NCI-H345 treated with DMSO at 0.1 percent for 48 hours (cell line): ENCODE data around the gene SIRPA.
A peak's percentile ranks its signal among the peaks of the same experiment; 100 is the strongest.

Source experiments
- DNase-seq: peaks from one replicate; lab custom pipeline; 2025; ENCODE audit not compliant: unreplicated experiment; lab: John Stamatoyannopoulos, UW

SIRPA gene

DNA sequence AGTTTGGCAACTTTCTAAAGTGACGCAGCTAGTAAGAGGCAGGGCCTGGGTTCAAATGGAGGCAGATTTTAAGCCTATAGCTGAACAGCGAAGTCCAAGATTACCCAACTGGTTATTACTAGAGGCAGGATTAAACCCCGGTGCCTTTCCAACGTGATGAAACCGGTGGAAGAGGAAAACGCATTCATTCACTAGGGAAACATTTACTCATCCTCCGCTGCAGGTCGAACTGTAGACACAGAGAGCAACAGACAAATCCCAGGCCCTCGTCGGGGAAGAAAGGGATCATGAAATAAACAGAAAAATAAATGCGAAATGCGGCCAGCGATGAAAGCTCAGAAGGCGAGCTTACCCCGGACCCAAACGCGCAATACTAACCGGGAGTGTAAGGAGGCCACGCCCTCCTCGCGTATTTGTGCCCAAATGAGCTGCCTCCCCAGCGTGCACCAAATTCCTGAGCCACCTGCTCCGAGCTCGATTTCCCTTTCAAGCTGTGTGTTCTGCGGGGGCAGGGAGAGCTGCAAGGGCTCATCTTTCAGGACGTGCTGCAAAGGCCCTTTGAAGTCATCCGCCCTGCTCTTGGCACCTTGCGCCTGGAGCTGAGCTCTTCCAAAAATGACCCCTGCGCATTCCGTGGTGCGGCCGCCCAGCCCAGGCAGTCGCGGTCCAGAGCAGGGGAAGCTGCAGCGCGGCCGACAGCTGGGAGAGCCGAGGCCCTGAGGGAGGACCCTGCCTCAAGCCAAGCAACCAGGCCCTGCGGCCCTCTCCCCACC is 51.7 kb downstream of the SIRPA start:
- no peak for DNase-seq

DNA sequence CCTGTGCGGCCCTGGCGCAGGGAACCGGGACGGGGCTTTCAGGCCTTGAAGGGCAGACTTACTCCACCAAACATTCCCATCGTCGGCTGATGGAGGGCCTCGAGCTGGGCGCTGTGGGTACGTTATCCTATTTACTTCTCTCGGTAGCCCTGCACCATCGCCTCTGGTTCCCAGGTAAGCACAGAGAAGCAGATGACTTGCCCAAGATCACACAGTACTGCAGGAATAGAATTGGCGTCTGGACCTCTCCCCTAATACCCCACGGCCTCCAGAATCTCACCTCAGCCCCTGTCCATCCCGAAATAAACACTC is 52.3 kb downstream of the SIRPA start:
- DNase-seq = no peak

DNA sequence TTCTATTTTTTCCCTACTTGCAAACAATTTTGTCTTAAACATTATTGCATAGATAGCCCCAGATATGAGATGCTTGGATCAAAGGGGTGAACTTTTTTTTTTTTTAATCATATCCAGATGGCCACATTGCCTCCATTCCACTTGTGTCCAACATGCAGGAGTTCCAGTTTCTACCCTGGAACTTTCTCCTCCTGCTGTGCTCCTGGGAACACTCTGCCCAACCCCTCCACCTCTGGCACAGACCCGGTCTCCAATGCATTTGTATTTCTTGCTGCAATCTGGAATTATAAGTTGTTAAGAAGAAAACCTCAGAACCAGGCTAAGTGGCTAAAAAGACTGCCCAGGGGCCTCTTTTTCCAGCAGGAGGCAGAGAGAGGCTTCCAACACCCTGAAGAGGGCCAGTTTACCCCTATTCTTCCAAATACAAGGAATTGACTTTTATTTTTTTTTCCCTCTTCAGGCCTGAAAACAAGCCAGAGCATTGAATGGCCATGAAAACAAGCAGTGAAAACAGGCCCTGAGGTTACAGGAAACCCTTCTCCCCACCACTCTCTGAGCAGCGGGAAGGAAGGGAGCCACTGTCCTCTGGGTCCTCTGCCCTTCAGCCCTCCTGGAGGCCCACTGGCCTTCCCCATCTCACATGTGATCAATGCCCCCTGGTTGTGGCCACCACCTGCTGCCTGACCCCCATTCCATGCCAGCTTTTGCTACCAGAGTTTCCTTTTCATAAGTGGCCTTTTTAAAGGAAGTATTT is 54.3 kb downstream of the SIRPA start:
- DNase-seq = no peak

DNA sequence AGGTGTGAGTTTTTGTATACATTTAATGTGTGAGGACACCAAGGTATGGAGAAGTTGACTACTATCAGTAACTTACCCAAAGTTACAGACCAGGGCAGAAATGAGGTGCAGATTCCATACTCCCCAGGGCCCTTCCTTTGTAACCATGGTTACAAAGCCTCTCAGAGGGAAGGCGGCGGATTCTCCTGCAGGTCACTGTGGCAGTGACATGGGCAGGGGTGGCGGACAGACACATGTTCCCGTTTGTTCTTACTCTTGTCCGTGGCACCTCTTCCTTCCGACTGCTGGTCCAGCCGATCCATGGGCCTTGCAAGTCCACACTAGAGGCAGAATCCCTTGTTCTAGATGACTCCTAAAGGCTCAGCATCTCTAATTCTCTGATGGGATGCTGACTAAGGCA is 55.6 kb downstream of the SIRPA start:
- no peak for DNase-seq

DNA sequence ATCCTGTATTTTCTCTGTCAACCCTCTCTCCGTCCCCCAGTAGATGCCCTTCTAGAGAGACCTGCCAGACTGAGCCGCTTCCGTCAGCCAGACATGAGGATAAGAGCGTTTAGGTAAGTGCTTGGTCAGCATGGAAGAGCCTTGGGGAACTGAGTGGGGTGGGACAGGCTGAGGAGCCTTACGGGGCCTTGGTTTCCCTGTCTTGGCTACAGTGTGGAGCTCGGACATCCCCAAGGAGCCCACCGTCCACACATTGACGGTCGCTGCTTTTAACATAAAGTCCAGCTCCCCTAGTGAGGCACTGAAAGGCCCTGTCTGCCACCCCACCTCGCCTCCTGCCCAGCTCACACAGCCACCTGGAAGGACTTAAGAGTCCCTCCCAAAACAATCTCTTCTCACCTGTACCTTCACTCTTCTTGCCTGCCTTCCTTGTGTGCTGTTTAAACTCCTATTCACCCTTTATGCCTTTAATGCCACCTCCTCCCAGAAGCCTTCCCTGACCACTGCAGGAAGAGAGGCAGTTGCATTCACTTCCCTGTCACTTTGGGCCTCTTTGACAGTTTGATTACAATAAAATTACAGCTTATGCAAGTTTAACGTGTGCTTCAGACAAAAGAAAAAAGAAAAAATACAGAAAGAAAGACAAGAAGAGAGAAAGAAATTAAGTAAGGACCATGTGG is 56.4 kb downstream of the SIRPA start:
- DNase-seq = no peak

DNA sequence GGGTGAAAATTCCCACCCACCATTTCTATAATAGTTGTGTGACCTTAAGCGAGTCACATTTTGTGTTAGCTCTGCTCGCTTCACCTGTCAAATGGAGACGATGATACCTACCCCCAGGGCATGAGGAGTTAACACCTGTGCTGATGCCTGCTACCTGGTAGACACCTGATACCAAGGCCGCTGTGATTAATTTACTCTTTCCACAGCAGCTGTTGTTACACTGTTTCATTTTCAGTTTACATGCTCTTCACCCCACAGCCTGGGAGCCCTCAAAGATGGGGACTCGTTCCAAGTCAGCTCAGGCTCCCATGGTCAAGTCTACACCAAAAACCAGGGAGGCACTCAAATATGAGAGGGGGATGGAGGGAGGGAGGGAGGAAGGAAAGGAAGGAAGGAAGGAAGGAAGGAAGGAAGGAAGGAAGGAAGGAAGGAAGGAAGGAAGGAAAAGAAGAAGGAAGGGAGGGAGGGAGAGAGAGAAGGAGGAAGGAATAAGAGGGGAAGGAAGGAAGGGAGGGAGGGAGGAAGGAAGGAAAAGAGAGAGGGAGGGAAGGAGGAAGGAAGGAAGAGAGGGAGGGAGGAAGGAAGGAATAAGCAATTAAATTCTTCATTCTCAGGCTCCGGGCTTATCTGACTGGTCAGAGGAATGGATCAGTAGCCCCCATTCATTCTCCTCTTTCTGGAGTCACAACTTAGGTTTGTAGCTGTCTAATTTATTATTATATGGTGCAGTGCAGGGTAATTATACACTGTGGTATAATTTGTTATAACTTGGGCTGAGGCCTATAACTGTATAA is 57.7 kb downstream of the SIRPA start:
- DNase-seq = peak; percentile 68

DNA sequence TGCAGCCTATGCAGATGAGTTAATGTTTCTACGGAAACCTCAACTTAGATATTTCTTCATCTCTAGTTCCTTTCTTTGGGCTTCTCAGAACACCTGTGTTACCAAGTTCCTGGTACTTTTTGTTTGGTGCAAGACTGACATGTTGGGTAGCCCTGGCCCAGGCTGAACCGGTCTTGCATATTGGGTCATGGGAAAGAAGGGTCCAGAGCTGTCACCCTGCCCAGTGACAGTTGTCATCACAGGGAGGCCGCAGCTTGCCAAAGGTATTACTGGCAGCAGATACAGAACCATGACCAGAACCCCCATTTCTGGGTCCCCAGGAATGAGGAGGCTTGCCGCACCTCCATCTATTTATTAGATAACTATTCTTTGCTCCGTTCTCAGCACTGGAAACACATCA is 58.4 kb downstream of the SIRPA start:
- DNase-seq = no peak

DNA sequence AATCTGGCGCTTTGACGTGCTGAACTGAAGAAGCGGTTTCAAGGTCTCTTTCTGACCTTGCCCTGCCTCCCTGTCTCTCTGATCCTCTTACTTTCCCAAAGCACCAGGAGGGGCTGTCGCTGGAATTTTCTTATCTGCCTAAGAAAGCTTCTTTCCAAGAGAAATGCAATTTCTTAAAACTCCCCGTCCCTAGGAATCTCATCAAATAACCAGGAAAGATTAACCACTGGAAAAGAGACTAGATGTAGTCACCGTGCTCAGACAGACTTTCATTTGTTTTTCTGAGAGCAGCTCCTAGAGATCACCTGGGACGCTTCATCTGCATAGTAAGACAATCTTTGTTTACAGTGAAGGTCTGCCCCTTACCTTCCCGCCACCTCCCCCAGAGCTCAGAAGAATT is 60.0 kb downstream of the SIRPA start:
- no peak for DNase-seq

DNA sequence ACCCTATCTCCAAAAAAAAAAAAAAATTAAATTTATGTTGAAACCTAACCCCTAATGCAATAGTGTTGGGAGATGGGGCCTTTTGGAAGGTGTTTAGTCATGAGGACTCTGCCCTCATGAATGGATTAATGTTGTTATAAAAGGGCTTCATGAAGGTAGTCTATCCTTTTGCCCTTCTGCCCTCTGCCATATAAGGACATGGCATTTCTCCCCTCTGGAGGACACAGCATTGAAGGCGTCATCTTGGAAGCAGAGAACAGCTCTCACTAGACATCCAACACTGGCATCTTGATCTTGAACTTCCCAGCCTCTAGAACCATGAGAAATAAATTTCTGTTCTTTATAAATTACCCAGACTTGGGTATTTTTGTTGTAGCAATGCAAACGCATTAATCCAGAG is 63.2 kb downstream of the SIRPA start:
- DNase-seq = no peak

DNA sequence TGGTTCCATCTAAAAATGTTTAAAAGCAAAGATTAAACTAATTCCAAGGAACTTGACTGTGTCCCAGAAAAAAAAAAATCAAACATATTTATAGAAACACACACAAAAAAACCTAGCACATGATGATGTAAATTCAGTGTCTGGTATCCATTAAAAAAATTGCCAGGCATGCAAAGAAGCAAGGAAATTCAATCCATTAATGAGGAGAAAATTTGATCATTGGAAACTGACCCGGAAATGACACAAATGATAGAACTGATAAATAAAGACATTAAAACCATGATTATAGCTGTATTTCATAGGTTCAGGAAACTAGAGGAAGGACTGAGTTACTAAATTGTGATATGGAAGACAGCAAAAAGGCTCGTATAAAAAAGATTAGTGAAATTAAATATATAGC is 63.9 kb downstream of the SIRPA start:
- no peak for DNase-seq

DNA sequence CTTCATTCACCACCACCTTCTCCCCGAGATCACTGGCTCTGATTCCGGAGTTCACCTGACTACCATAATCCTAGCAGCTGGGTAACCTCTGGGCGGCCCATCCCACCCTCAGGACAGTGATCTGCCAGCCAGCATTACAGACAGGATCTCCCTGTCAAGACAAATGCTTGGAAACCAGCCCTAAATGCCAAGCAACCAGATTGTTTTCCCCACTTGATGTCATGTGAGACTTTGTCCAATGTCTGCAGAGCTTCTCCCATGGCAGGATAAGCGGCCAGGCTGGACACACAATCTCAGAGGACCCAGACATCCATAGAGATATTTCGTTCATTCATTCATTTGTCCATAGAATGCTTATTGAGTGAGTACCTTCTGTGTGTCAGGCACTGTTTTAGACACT is 66.2 kb downstream of the SIRPA start:
- DNase-seq = no peak

DNA sequence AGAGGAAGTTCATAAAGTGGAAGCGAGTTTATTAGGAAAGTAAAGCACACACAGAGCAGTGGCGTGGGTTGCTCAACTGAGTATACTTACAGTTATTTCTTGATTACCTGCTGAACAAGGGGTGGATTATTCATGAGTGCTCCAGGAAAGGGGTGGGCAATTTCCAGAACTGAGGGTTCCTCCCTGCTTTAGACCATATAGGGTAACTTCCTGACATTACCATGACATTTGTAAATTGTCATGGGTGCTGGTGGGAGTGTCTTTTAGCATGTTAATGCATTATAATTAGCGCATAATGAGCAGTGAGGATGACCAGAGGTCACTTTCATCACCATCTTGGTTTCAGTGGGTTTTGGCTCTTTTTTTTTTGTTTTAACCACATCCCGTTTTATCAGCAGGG is 68.9 kb downstream of the SIRPA start:
- DNase-seq = no peak

DNA sequence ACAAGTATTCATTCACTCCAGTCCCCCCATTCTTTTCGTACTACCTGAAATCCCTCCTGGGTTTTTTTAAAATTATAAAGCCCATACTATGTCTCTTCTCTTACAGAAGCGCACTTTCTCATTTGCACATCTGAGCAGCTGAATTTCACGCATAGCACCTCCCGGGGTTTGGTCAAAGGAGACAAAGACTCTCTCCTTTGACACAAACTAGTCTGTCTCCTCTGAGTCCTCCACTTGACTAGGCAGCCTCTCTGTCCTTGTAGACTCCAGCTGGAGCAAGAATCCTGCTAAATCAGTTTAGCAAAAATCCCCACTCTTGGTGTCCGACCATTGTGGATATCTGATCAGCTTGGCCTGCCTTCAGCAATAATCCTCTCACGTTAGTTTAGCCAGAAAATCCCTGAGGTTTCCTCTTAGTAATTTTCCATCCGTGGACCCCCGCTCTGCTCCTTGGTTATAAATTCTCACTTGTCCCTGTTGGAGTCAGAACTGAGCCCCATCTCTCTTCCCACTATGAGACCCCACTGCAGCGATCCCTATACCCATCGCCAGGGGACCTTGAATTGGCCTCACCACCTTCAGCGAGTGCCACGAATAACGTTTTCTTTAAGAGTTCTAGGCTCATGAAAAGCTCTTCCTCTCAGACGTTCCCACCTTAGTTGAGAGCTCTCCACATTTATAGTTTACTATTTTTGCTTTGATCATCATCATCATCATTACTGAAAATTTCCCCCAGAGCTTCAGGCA is 69.6 kb downstream of the SIRPA start:
- DNase-seq = no peak

DNA sequence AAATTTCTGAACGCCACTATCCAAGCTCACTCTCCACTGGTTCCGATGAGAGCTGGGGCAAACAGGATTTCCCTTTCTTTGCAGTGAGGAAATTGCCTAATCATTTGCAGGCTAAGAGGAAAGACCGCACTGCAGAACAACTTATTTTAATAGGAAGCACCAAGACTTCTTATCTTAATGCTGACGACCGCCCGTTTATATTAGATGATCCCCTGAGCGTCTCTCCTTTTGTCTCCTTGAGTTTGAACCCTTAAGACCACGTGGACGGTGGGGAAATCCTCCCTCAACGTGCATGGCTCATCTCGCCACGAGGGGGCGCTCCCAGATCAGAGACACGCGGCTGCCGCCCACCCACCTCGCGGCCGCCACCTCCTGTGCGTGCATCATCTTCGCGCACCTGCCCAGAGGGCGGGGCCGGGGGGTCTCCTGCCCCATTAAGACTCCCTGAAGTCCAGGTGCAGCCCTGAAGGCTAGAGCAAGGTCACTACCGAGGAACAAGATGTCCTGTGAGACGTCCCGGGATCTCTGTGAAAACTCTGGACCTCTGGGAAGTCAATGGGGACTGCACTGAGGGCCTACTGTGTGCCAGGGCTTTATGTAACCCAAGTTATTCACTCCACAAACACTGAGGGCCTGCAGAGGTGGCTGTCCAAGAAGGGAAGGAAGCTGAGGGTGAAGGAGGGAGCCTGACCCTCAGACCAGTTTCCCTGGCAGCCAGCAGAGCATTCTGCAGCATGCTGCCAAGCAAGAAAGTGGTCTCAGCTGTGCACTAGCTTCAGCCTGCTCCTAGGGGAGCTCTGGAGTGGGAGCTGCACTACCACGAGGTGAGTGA is 70.5 kb downstream of the SIRPA start:
- peak; percentile 60 for DNase-seq

DNA sequence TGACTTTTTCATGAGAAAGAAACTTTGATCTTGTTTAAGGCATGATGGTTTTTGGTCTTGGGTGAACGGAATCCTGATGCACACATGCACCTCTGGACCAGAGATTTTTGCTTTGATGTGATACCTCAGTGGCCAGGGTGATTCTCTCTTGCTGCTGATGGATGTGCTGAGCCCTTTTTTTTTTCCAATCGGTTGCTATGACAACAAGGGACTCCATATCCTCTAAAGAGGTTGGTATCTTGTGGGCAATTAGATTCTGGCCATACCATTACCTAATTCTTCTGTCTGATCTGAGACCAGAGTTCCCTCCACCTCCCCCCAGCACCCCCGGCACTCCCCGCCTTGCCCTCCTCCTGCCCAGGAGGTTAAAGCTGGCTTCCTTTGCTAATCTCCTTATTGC is 73.8 kb downstream of the SIRPA start:
- no peak for DNase-seq

DNA sequence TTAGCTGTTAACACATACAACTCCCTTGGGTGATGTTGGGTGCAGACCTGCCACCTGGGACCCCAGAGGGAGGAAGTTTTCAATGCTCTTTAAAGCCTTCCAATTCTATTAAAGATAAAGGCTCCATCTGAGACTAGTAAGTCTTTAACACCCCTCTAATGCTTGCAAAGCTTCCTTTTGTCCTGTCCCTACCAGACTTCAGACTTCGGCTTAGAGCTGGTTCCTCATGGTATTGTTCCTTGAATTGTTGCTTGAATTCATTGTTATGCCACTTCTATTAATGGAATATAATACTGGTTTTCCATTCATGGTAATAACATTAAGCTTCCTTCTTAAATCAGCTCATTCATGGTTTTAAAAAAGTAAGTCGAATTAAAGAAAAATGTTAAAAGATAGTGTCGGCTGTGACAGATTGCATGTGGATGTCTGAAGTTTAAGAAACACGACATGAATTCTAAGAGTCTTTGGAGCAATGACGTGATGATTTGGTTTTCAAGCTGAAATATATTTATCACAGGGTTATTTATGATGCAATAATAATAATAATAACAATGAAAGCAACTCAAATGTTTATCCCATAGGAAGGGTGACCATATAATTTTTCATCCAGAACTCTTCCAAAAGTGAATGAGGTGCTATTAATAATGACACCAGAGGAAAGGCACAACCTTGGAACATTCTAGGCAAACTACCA is 76.8 kb downstream of the SIRPA start:
- DNase-seq = no peak

DNA sequence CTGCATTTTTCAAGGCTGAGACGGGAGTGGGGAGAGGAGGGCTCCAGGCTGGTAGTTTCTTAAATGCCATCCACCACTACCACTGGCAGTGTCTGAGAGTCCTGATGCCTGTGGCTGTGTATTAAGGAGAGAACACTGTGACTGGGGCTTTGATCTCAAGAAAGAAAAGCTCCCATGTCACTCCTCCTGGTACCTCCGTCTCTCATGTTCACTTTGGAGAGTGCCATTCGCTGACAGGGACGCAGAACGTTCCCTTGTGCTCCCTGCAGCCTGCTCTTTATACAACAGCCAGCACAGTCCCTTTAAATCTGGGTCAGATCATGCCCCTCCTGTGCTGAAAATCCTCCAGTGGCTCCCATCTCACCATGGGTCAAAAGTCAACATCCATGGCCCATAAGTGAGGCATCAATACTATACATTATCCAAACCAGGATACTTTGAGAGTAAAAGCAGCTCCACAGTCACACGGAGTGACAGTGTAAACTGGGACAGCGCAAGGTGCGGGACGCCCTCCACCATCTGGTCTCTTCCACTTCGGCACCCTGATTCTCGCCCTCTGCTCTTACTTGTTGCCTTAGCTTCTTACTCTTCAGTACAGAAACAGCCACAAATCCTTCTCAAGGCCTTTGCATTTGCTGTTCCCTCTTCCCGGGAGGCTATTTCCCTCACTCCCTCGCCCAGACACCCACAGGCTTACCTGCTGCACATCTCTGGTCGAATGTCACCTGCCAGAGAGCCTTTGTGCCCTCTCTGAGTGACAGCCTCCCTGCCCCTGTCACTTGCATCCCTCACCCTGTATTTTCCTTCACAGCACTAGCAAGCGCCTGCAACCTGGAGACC is 78.6 kb downstream of the SIRPA start:
- DNase-seq = no peak

DNA sequence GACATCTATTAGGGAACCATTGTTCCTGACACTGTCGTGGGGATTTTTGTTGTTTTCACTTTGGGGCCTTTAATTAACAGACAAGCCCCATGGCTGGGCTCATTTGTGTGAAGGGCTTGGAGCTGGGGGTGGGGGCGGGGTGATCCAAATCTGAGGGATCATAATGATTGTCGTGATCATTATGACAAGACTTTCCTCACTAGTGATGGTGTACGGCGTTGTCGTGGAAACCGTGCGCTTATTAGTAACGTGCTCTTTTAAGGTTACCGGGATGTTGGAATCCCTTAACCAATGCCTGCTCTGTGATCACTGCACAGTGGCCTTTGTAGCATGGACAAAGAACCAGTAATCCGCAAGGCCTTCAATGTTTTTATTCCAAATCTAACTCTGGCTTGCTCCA is 80.1 kb downstream of the SIRPA start:
- DNase-seq = no peak
